ENCODE data around the gene MGAT3.

MGAT3 gene

DNA sequence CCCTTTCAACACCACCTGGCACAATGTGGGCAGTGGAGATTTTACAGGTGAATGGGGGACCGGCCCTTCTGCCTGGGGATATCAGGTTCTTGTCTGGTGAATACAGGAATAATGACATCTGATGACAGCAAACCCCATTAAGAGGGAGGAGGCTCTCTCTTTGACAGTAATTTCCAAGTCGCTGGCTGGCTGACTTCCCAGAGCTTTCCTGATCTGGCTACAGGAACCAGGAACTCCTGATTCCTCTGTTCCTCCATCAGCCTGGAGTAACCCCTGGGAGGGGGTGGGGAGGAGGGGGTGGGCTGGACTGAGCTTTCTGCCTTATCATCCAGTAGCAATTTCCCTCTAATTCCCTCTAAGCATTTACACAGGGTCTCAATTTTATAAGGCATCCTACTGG, 41.6 kb downstream of the MGAT3 start:
- Histone ChIP-seq H3K27ac (ENCODE audit: extremely low read depth, low read depth, low read length) (no peak overlapping the region), H3K36me3 (ENCODE audit: control insufficient read depth in 2 of 2, insufficient read depth in 1 of 2, low read length in 2 of 2) (peaks cover 0 to under 1% of the 10 kb centered on the region in 2 experiments; a peak in 1 of 3 replicates), H3K4me3 (ENCODE audit: low read depth, low read length) (no peak overlapping the region), H3K9me3 (ENCODE audit: control insufficient read depth, insufficient read depth, low read depth, low read length) (no peaks in the 10 kb centered on the region), H3K4me1 (ENCODE audit: control insufficient read depth, insufficient read depth, low read length) (peaks cover 10% of the 10 kb centered on the region)
- TF ChIP-seq ZNF140 (tag by site-specific recombination; IDR thresholded peaks at IDR 0.05) (no peak), HOXC10 (CRISPR knock-in tag; IDR thresholded peaks at IDR 0.05) (no peak), ZNF654 (tag by site-specific recombination; IDR thresholded peaks at IDR 0.05; ENCODE audit: low read depth) (no peak), ZNF626 (tag by site-specific recombination; IDR thresholded peaks at IDR 0.05) (no peak), ZNF843 (tag by site-specific recombination; IDR thresholded peaks at IDR 0.05) (no peak), ZNF24 (tag by site-specific recombination; IDR thresholded peaks at IDR 0.05) (no peak), OSR2 (tag by site-specific recombination; IDR thresholded peaks at IDR 0.05) (no peak), ZNF830 (tag by site-specific recombination; IDR thresholded peaks at IDR 0.05; ENCODE audit: low read depth) (no peak), YY2 (tag by site-specific recombination; IDR thresholded peaks at IDR 0.05) (no peak), PRDM1 (tag by site-specific recombination; IDR thresholded peaks at IDR 0.05) (no peak), ZNF211 (tag by site-specific recombination; IDR thresholded peaks at IDR 0.05; ENCODE audit: low read depth) (no peak), AEBP2 (tag by site-specific recombination; IDR thresholded peaks at IDR 0.05; ENCODE audit: borderline replicate concordance) (no peak), ZNF366 (tag by site-specific recombination; conservative IDR thresholded peaks at IDR 0.05) (no peak), ZNF37A (tag by site-specific recombination; IDR thresholded peaks at IDR 0.05) (no peak), ZNF391 (tag by site-specific recombination; IDR thresholded peaks at IDR 0.05; ENCODE audit: borderline replicate concordance, low read depth) (no peak), BCL11A (tag by site-specific recombination; IDR thresholded peaks at IDR 0.05; ENCODE audit: low read depth) (no peak), ZBTB17 (tag by site-specific recombination; IDR thresholded peaks at IDR 0.05) (no peak)
- ChIA-PET POLR2A (interaction anchor here (0.9 to 2.4 kb wide), 2 partner anchors 22 to 25 kb away, joined by 3 to 13 read pairs; partner anchors contain the start of gene ATF4), CTCF (interaction anchor here (0.6 to 10.7 kb wide), 6 partner anchors 8 to 526 kb away, joined by 3 to 380 read pairs (median 4); partner anchors contain the start of gene RPS19BP1)

DNA sequence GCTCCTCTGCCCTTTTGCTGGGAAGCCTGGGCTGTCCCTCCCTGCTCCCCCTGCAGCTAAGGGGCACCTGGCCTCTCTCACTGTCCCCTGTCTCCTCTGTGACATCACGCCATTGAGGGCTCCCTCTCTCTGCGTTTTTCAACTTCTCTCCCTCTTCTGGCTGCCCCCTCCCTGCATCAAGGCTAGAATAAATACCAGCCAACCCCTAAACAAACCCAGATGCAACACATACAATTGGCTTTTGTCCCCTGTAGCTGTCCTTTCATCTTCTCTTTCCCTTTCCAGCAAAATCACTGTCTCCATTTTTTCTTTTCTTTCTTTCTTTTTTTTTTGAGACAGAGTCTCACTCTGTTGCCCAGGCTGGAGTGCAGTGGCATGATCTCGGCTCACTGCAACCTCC, 42.0 kb downstream of the MGAT3 start:
- H3K27ac ChIP-seq (ENCODE audit: extremely low read depth, low read depth, low read length) = no peak overlapping the region
- H3K9me3 ChIP-seq (ENCODE audit: control insufficient read depth, insufficient read depth, low read depth, low read length) = no peaks in the 10 kb centered on the region
- ChIA-PET CTCF (interaction anchor here (0.6 to 10.7 kb wide), 5 partner anchors 8 to 326 kb away, joined by 3 to 380 read pairs (median 5); partner anchors contain the start of gene RPS19BP1), POLR2A (interaction anchor here (0.9 to 2.4 kb wide), 2 partner anchors 22 to 25 kb away, joined by 3 to 13 read pairs; partner anchors contain the start of gene ATF4)
- peaks cover 12% of the 10 kb centered on the region for H3K4me1 ChIP-seq (ENCODE audit: control insufficient read depth, insufficient read depth, low read length)
- H3K36me3 ChIP-seq (ENCODE audit: control insufficient read depth in 2 of 2, insufficient read depth in 1 of 2, low read length in 2 of 2) = peaks cover 0 to 4% of the 10 kb centered on the region in 2 experiments; a peak in 1 of 3 replicates
- H3K4me3 ChIP-seq (ENCODE audit: low read depth, low read length) = no peak overlapping the region
- TF ChIP-seq ZNF510 (tag by site-specific recombination; IDR thresholded peaks at IDR 0.05; ENCODE audit: insufficient replicate concordance) (no peak), ZSCAN18 (tag by site-specific recombination; IDR thresholded peaks at IDR 0.05) (no peak), ZBTB44 (tag by site-specific recombination; IDR thresholded peaks at IDR 0.05) (no peak), ZNF544 (tag by site-specific recombination; IDR thresholded peaks at IDR 0.05) (no peak), ZNF626 (tag by site-specific recombination; IDR thresholded peaks at IDR 0.05) (no peak), ZBTB48 (tag by site-specific recombination; IDR thresholded peaks at IDR 0.05) (peak; percentile 78), ZNF830 (tag by site-specific recombination; IDR thresholded peaks at IDR 0.05; ENCODE audit: low read depth) (no peak), ZNF433 (tag by site-specific recombination; IDR thresholded peaks at IDR 0.05; ENCODE audit: low read depth) (no peak), ZNF362 (tag by site-specific recombination; IDR thresholded peaks at IDR 0.05) (no peak), ZNF214 (tag by site-specific recombination; IDR thresholded peaks at IDR 0.05; ENCODE audit: borderline replicate concordance) (no peak), ZBTB17 (tag by site-specific recombination; IDR thresholded peaks at IDR 0.05) (peak; percentile 22; the same call in 1 of the 2 replicates), KLF17 (tag by site-specific recombination; IDR thresholded peaks at IDR 0.05) (no peak), ZBTB8A (tag by site-specific recombination; IDR thresholded peaks at IDR 0.05) (no peak), ZNF792 (tag by site-specific recombination; IDR thresholded peaks at IDR 0.05) (no peak), ZNF416 (tag by site-specific recombination; IDR thresholded peaks at IDR 0.05) (no peak), ZSCAN30 (tag by site-specific recombination; IDR thresholded peaks at IDR 0.05) (no peak)
